Common myeloid progenitor, CD34-positive (primary cell): Measurements from ENCODE around the gene LGR4.

Source experiments
- CTCF ChIA-PET: fragments of 350-600 bp; sonication (Branson Sonifier 250); formaldehyde crosslinking; loops from one replicate; lab custom pipeline; 2021; ENCODE audit warnings: antibody characterized with exemption; lab: Charles Lee
- POLR2A ChIA-PET: fragments of 350-600 bp; sonication (Branson Sonifier 250); formaldehyde crosslinking; loops from one replicate; lab custom pipeline; 2021; ENCODE audit warnings: antibody characterized with exemption; lab: Charles Lee
- DNase-seq, 3 donors: peaks; one replicate each; pipeline versions ENCODE4 v3.0.0 to v3.0.0-alpha.2; 2013
- H3K27ac ChIP-seq, 2 experiments: 1 replicate in 1 of 2; 2 replicates in 1 of 2; pipeline ENCODE4 v1.7.0; 2013; ENCODE audit warnings: inconsistent platforms in 2 of 2, low read length in 2 of 2, mild to moderate bottlenecking in 2 of 2, low read depth in 1 of 2, moderate library complexity in 1 of 2; ENCODE audit not compliant: severe bottlenecking in 2 of 2, insufficient read depth in 1 of 2, poor library complexity in 1 of 2
- H3K27me3 ChIP-seq, 5 experiments: replicated peaks in 2 of 5; 1 replicate in 3 of 5; 2 replicates in 2 of 5; pipeline versions ENCODE4 v1.6.1 to v1.7.0; 2013; ENCODE audit warnings: low read length in 4 of 5, mild to moderate bottlenecking in 2 of 5, moderate library complexity in 2 of 5, inconsistent platforms in 1 of 5; ENCODE audit not compliant: insufficient read depth in 5 of 5, control insufficient read depth in 4 of 5
- H3K36me3 ChIP-seq, 4 experiments: 1 replicate in 2 of 4; 2 replicates in 2 of 4; pipeline versions ENCODE4 v1.6.1 to v1.7.0; 2013; ENCODE audit warnings: low read length in 3 of 4, control low read depth in 1 of 4, mild to moderate bottlenecking in 1 of 4; ENCODE audit not compliant: control insufficient read depth in 4 of 4, insufficient read depth in 4 of 4
- H3K4me1 ChIP-seq, 4 experiments: 1 replicate in 3 of 4; 2 replicates in 1 of 4; pipeline versions ENCODE4 v1.6.1 to v1.7.1; 2013; ENCODE audit warnings: low read length in 3 of 4, mild to moderate bottlenecking in 3 of 4, control low read depth in 1 of 4, inconsistent platforms in 1 of 4, moderate library complexity in 1 of 4; ENCODE audit not compliant: control insufficient read depth in 4 of 4, insufficient read depth in 4 of 4; ENCODE audit errors: control extremely low read depth in 1 of 4
- H3K4me3 ChIP-seq, 7 experiments: 1 replicate in 4 of 7; 2 replicates in 3 of 7; pipeline versions ENCODE4 v1.5.1 to v1.7.0; 2013; ENCODE audit warnings: mild to moderate bottlenecking in 7 of 7, low read length in 6 of 7, moderate library complexity in 6 of 7, inconsistent platforms in 2 of 7, low read depth in 2 of 7, control low read depth in 1 of 7; ENCODE audit not compliant: insufficient read depth in 4 of 7, control insufficient read depth in 1 of 7; ENCODE audit errors: extremely low read depth in 1 of 7
- H3K9me3 ChIP-seq, 5 experiments: 1 replicate in 4 of 5; 2 replicates in 1 of 5; pipeline versions ENCODE4 v1.6.1 to v1.7.1; 2013; ENCODE audit warnings: low read length in 4 of 5, mild to moderate bottlenecking in 2 of 5, inconsistent platforms in 1 of 5, low read depth in 1 of 5, moderate library complexity in 1 of 5; ENCODE audit not compliant: control insufficient read depth in 4 of 5, insufficient read depth in 2 of 5; ENCODE audit errors: control extremely low read depth in 1 of 5
- WGBS: methylation state at CpG from one replicate; pipeline ENCODE4 v1.1.5; 2013; ENCODE audit not compliant: insufficient coverage; 5-methylcytosine and 5-hydroxymethylcytosine counted together

Gene LGR4

DNA sequence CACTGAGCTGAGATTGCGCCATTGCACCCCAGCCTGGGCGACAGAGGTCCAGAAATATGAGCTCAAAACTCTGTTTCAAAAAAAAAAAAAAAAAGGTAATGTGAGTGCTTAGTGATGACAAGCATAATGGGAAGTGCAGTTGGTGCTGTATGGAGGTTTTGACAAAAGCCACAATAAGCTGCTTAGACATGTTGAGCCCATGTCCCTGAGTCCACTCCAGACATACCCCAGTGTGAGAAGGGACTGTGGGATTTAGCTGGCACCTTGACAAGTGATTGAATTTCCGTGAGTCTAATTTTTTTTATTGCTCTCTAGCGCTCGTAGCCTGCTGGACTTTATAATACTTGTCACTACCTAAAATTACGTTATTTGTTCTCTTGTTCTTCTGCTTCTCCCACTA lies 15.1 kb upstream of the LGR4 start:
- CTCF ChIA-PET, result interaction anchor here (1.0 to 12.7 kb wide), 5 partner anchors 9 to 302 kb away, joined by 3 to 124 read pairs (median 13); partner anchors contain the start of gene LGR4
- no peak for DNase-seq
- peaks cover 9 to 15% (median 14%) of the 10 kb centered on the region in 4 experiments for H3K36me3 ChIP-seq
- POLR2A ChIA-PET, result no interaction called here
- H3K4me3 ChIP-seq, result no peak overlapping the region
- H3K9me3 ChIP-seq, result no peaks in the 10 kb centered on the region
- no peaks in the 10 kb centered on the region for H3K4me1 ChIP-seq
- 100% methylated on average over 4 of the region's 6 CpGs for WGBS
- H3K27me3 ChIP-seq, result no peaks in the 10 kb centered on the region
- H3K27ac ChIP-seq, result no peak overlapping the region

DNA sequence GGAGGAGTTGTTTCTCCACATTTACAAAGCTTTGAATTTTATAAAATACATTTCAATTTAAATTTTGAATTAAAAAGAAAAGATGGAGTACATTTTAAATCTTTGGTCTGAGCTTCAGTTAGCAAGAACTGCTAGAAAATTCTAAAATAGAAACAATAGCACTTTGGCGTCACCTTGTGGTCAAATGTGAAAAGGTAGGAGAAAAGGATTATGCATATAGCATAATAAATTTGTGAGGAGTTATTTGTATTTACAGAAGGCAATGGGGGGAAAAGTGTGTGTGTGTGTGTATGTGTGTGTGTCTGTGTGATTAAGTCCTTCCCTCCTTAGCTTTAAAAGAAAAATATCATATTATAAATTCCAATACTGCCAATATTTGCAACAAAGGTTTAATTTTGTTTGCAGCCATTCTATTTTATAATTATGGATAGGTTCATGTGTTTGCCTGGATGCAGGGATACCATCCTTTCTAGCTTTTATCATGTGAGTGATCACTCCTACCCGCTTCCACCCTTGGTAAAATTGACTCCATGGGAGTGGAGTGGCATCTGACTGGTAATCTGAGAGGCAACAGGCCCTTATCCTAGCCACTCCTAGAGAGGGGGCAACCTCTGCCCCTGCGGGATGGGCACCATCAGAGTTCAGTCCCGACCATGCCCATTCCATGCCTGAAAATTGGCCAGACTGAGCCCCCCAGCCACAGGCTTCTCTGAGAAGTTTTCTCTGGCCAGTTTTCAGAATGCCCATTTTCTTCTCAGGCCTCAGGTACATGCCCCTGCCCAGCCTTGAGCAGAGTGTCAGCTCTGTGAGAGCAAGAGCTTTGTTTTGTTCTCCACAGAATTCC lies 13.6 kb upstream of the LGR4 start:
- POLR2A ChIA-PET, result interaction anchor here (0.7 kb wide), 1 partner anchor 92 kb away, joined by 5 read pairs; no protein-coding TSS in a partner anchor
- 50% methylated on average over 4 of the region's 4 CpGs for WGBS
- H3K27me3 ChIP-seq, result no peaks in the 10 kb centered on the region
- peak; percentile 57 to 81 (median 74) for DNase-seq
- H3K27ac ChIP-seq, result no peak overlapping the region
- H3K9me3 ChIP-seq, result no peaks in the 10 kb centered on the region
- CTCF ChIA-PET, result interaction anchor here (0.9 to 12.7 kb wide), 16 partner anchors 8 to 325 kb away, joined by 3 to 124 read pairs (median 4); partner anchors contain the start of gene LGR4
- no peak overlapping the region for H3K4me3 ChIP-seq
- H3K36me3 ChIP-seq, result peaks cover 3 to 6% (median 5%) of the 10 kb centered on the region in 4 experiments
- no peaks in the 10 kb centered on the region for H3K4me1 ChIP-seq

- no peak for DNase-seq
- H3K4me3 ChIP-seq, result no peak overlapping the region
- H3K27ac ChIP-seq, result no peak overlapping the region
- no peaks in the 10 kb centered on the region for H3K27me3 ChIP-seq
- H3K9me3 ChIP-seq, result no peaks in the 10 kb centered on the region
- POLR2A ChIA-PET, result no interaction called here
- no peaks in the 10 kb centered on the region for H3K36me3 ChIP-seq
- WGBS, result 89% methylated on average over 2 of the region's 2 CpGs
- CTCF ChIA-PET, result interaction anchor here (6.6 to 12.7 kb wide), 2 partner anchors 18 to 297 kb away, joined by 88 to 124 read pairs; no protein-coding TSS in a partner anchor
- H3K4me1 ChIP-seq, result no peaks in the 10 kb centered on the region
Measured at GRCh38 chr11:27482793-27483192, 10.2 kb upstream of the LGR4 start.

GRCh38 chr11:27481992-27482391 lies 9.4 kb upstream of the LGR4 start:
- Histone ChIP-seq H3K27me3 (no peaks in the 10 kb centered on the region), H3K36me3 (no peaks in the 10 kb centered on the region), H3K9me3 (no peaks in the 10 kb centered on the region), H3K4me1 (no peaks in the 10 kb centered on the region), H3K4me3 (no peak overlapping the region), H3K27ac (no peak overlapping the region)
- no peak for DNase-seq
- POLR2A ChIA-PET, result no interaction called here
- no CpG with 5 or more reads among the region's 4 CpGs for WGBS
- CTCF ChIA-PET, result interaction anchor here (0.7 to 12.7 kb wide), 4 partner anchors 16 to 297 kb away, joined by 3 to 124 read pairs (median 46); no protein-coding TSS in a partner anchor

DNA sequence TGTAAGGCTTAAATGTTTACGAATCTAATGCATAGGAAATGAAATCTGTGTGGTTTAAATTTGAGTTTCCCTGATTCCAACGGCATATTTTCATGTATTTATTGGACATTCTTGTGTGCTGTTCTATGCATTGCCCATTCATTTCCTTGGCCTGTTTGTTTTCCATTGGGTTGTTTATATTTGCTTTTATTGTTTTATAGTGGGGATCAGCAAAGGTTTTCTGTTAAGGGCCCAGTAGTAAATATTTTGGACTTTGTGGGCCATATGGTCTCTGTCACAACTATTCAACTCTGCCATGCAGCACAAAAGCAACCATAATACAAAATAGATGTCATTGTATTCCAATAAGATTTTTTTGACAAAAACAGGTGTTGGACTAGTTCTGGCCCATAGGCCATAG lies 5.2 kb upstream of the LGR4 start:
- CTCF ChIA-PET, result interaction anchor here (1.0 to 1.5 kb wide), 2 partner anchors 21 to 25 kb away, joined by 3 to 5 read pairs; no protein-coding TSS in a partner anchor
- Histone ChIP-seq H3K36me3 (no peaks in the 10 kb centered on the region), H3K4me1 (no peaks in the 10 kb centered on the region), H3K9me3 (no peaks in the 10 kb centered on the region), H3K27me3 (no peaks in the 10 kb centered on the region), H3K4me3 (no peak overlapping the region), H3K27ac (no peak overlapping the region)
- POLR2A ChIA-PET, result no interaction called here
- no CpG with 5 or more reads among the region's 2 CpGs for whole genome bisulfite sequencing
- DNase-seq, result no peak

- Histone ChIP-seq H3K27me3 (no peaks in the 10 kb centered on the region), H3K4me3 (no peak overlapping the region), H3K9me3 (no peaks in the 10 kb centered on the region), H3K36me3 (no peaks in the 10 kb centered on the region), H3K4me1 (peaks cover 0 to 4% (median 2%) of the 10 kb centered on the region in 4 experiments), H3K27ac (no peak overlapping the region)
- DNase-seq, result no peak
- POLR2A ChIA-PET, result no interaction called here
- CTCF ChIA-PET, result interaction anchor here (1.0 to 2.2 kb wide), 3 partner anchors 9 to 25 kb away, joined by 3 to 11 read pairs (median 5); no protein-coding TSS in a partner anchor
Measured at GRCh38 chr11:27477243-27477642, 4.7 kb upstream of the LGR4 start.

DNA sequence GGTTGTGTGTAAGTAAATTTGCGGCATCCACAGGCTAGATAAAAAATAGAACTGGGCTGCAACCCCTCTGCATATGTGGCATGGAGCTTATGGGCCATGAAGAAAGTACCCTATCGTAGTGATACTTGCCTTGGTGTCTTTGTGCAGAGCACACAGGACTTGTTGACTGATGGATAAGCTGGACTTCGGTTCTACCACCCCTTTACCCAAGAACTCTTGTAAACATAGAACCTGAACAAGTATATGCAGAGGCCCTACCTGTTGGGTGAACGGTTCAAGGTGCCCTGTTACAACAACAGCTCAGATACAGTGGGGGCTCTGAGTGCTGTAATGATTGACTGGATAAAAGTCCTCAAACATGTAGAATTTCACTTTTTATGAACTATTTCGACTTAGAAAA lies 3.0 kb upstream of the LGR4 start:
- Histone ChIP-seq H3K4me3 (no peak overlapping the region), H3K4me1 (peaks cover 6 to 16% (median 11%) of the 10 kb centered on the region in 4 experiments), H3K36me3 (no peaks in the 10 kb centered on the region), H3K9me3 (no peaks in the 10 kb centered on the region), H3K27ac (no peak overlapping the region), H3K27me3 (peaks cover 0 to 4% (median 0%) of the 10 kb centered on the region in 5 experiments)
- WGBS, result 100% methylated on average over 4 of the region's 5 CpGs
- DNase-seq, result no peak
- POLR2A ChIA-PET, result no interaction called here
- CTCF ChIA-PET, result interaction anchor here (0.8 to 2.9 kb wide), 5 partner anchors 10 to 290 kb away, joined by 3 to 11 read pairs (median 3); no protein-coding TSS in a partner anchor
